ENCODE results near the gene CCDC191. TPM values are rescaled to one million over a fixed set of nuclear protein-coding genes. Genes with fewer than 3 reads are reported as not detected.

The CCDC191 gene
- total RNA-seq, 6 experiments from 2014 or later, result 0.83 to 1.5 (median 1.2) TPM

DNA sequence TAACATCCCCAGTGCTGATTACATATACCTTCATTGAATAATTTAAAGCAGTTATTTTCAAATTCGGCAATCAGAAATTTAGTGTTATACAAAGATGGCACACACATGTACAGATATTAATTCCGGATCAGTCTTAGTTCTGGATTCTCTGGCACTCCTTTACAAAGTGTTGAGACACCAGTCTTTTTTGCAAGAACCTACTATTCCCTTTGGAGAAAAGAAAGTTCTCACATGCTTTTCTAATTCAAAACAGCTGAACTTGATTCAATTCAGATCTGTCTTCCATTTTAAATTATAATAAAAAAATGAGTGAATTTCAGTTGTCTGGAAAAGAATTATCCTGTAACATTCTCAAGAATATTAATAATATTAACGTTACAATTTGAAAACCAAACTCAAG lies 20.4 kb downstream of the CCDC191 start:
- no peak overlapping the region for H3K27ac Mint-ChIP-seq
- H3K36me3 Mint-ChIP-seq (ENCODE audit: low read depth), result peaks cover 3% of the 10 kb centered on the region; the same call in 1 of the 2 replicates
- no peak for DNase-seq
- no peaks in the 10 kb centered on the region for H3K27me3 Mint-ChIP-seq (ENCODE audit: insufficient read depth)
- no peaks in the 10 kb centered on the region for H3K9me3 Mint-ChIP-seq
- peaks cover 14% of the 10 kb centered on the region for H3K4me1 Mint-ChIP-seq (ENCODE audit: low read depth)
- no peak overlapping the region for H3K4me3 Mint-ChIP-seq
- TF ChIP-seq, protein P1, sequence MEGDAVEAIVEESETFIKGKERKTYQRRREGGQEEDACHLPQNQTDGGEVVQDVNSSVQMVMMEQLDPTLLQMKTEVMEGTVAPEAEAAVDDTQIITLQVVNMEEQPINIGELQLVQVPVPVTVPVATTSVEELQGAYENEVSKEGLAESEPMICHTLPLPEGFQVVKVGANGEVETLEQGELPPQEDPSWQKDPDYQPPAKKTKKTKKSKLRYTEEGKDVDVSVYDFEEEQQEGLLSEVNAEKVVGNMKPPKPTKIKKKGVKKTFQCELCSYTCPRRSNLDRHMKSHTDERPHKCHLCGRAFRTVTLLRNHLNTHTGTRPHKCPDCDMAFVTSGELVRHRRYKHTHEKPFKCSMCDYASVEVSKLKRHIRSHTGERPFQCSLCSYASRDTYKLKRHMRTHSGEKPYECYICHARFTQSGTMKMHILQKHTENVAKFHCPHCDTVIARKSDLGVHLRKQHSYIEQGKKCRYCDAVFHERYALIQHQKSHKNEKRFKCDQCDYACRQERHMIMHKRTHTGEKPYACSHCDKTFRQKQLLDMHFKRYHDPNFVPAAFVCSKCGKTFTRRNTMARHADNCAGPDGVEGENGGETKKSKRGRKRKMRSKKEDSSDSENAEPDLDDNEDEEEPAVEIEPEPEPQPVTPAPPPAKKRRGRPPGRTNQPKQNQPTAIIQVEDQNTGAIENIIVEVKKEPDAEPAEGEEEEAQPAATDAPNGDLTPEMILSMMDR (IDR thresholded peaks at IDR 0.05), result no peak

DNA sequence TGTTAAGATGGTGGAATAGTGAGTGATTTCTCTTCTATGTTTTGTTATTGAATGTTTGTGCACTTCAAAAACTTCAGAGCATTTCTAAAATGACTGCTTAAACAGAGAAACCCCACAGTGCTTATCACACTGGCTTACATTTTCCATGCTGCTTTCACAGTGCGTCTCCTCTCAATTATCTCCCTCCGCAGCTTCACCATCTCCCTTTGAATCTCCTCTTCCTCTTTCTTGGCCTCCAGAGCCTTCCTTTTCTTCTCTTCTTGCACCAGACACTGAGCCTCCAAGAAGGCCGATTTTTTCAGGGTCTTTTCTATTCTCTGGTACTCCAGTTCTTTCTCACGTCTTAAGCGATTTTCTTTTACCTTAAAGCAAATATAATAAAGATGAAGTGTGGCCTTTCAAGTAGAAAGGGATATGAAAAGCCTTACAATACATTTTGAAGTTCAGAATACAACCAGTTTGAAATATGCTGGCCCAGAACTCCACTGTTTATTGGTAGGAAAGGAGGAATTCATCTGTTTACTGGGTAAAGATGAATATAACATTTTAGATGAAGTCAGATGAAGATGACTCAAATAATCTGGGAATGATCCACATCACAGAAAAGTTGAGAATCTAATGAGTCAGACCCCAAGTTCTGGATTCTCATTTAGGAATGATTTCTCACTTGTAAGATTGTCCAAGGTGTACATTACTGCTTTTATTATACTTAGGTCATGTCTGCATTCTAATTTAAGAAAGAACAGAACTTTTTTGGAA lies 21.4 kb downstream of the CCDC191 start:
- Mint-ChIP-seq H3K9me3 (no peaks in the 10 kb centered on the region), H3K4me3 (no peak overlapping the region), H3K36me3 (ENCODE audit: low read depth) (peaks cover 3% of the 10 kb centered on the region; the same call in 1 of the 2 replicates), H3K27ac (no peak overlapping the region), H3K27me3 (ENCODE audit: insufficient read depth) (no peaks in the 10 kb centered on the region), H3K4me1 (ENCODE audit: low read depth) (peaks cover 14% of the 10 kb centered on the region)
- peak; percentile 34 for DNase-seq
- TF ChIP-seq, protein P1 (IDR thresholded peaks at IDR 0.05), result no peak

DNA sequence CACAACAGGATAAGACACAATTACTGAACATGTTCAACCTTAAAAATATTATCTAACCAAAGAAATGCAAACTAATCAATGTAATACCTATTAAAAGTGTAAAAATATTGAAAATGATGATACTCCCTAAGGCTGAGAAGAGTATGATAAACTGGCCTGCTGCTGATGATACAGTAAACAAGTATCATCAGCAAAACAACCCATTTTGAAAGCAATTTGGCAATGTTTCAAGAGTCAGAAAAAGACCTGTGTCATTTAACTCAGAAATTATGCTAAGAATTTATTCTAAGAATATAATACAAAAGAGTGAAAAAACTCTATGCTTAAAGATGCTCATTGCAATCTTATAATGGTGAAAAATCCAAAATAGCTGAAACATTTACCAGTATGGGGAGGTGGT lies 22.1 kb downstream of the CCDC191 start:
- Mint-ChIP-seq H3K27ac (no peak overlapping the region), H3K27me3 (ENCODE audit: insufficient read depth) (no peaks in the 10 kb centered on the region), H3K36me3 (ENCODE audit: low read depth) (peaks cover 3% of the 10 kb centered on the region; the same call in 1 of the 2 replicates), H3K4me1 (ENCODE audit: low read depth) (peaks cover 14% of the 10 kb centered on the region), H3K9me3 (no peaks in the 10 kb centered on the region), H3K4me3 (no peak overlapping the region)
- no peak for DNase-seq
- TF ChIP-seq, protein P1 (IDR thresholded peaks at IDR 0.05), result no peak

DNA sequence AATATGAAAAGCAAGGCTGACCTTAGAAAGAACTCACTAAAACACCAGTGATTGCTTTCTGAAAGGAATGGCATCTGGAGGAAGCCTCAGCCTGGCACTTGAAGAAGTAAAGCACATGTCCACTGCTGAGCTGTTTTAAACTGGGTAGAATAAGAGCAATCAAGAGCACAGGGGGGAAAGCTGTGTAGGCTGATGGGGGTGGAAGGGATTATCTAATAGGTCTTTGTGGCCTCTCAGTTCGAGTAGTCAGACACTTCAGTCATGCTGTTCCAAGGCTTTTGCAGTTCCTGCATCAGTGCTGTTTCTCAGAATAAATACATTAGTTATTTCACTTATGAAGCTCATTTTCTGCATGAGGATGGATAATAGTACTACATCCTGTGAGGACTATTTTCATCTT lies 22.6 kb downstream of the CCDC191 start:
- Mint-ChIP-seq H3K9me3 (no peaks in the 10 kb centered on the region), H3K27me3 (ENCODE audit: insufficient read depth) (no peaks in the 10 kb centered on the region), H3K36me3 (ENCODE audit: low read depth) (peaks cover 3% of the 10 kb centered on the region; the same call in 1 of the 2 replicates), H3K4me3 (no peak overlapping the region), H3K4me1 (ENCODE audit: low read depth) (peaks cover 14% of the 10 kb centered on the region), H3K27ac (no peak overlapping the region)
- no peak for DNase-seq
- TF ChIP-seq, protein P1 (IDR thresholded peaks at IDR 0.05), result no peak

DNA sequence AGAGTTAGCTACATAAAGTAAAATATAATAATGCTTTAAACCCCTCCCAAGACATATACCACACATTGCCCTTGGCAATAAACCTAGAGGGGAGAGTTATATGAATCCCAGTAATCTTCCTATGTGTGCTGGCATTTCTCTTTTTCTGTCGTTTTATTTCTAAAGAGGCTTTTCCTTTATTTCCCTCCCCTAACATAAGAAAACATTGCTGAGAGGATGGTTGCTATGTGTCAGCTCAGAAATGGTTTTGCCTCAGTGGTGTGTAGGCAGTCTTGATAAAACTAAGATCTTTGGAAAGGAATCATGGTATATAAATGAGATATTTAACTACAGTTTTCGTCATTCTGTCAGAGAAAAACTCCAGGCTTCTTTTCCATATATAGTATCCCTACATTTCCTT lies 30.0 kb downstream of the CCDC191 start:
- TF ChIP-seq, protein P1 (IDR thresholded peaks at IDR 0.05), result no peak
- Mint-ChIP-seq H3K36me3 (ENCODE audit: low read depth) (no peaks in the 10 kb centered on the region), H3K27ac (no peak overlapping the region), H3K4me1 (ENCODE audit: low read depth) (peaks cover 8% of the 10 kb centered on the region), H3K4me3 (no peak overlapping the region), H3K9me3 (no peaks in the 10 kb centered on the region), H3K27me3 (ENCODE audit: insufficient read depth) (no peaks in the 10 kb centered on the region)
- no peak for DNase-seq
